Keratinocyte (primary cell): ENCODE measurements around the gene ATP6V0A4. TPM values are rescaled to one million over a fixed set of nuclear protein-coding genes. Genes with fewer than 3 reads are reported as not detected.

Experiments
- DNase-seq: peaks from one replicate; pipeline ENCODE4 v3.0.0-alpha.2; 2011; ENCODE audit warnings: low read depth, missing footprints, low spot score
- FAIRE-seq: peaks from 2 replicates; lab custom pipeline; 2011; peaks lifted over from hg19 to GRCh38; lab: Jason Lieb, UNC
- H2AFZ ChIP-seq: 2 replicates; pipeline ENCODE4 v1.6.0; 2012; ENCODE audit warnings: low read length, control low read depth, inconsistent platforms; ENCODE audit not compliant: control insufficient read depth
- H3K27ac ChIP-seq: 2 replicates; pipeline ENCODE4 v1.5.1; 2011; ENCODE audit warnings: low read length; ENCODE audit not compliant: control insufficient read depth, insufficient read depth
- H3K27me3 ChIP-seq: 3 replicates; pipeline ENCODE4 v1.6.0; 2011; ENCODE audit warnings: low read length; ENCODE audit not compliant: control insufficient read depth, insufficient read depth; ENCODE audit errors: extremely low read depth
- H3K36me3 ChIP-seq, 2 experiments: 2 replicates in 1 of 2; 3 replicates in 1 of 2; pipeline ENCODE4 v1.5.1; 2011; ENCODE audit warnings: low read length in 2 of 2, mild to moderate bottlenecking in 1 of 2; ENCODE audit not compliant: control insufficient read depth in 2 of 2, insufficient read depth in 2 of 2; ENCODE audit errors: extremely low read depth in 1 of 2
- H3K4me1 ChIP-seq: 3 replicates; pipeline ENCODE4 v1.5.1; 2011; ENCODE audit warnings: low read length; ENCODE audit not compliant: control insufficient read depth, insufficient read depth; ENCODE audit errors: extremely low read depth
- H3K4me2 ChIP-seq: 3 replicates; pipeline ENCODE4 v1.6.0; 2011; ENCODE audit warnings: low read depth, low read length; ENCODE audit not compliant: control insufficient read depth, insufficient read depth; ENCODE audit errors: extremely low read depth
- H3K4me3 ChIP-seq, 3 experiments: fragments of 200-600 bp in 1 of 3; sonication (generic) in 1 of 3; 2 replicates in 2 of 3; 3 replicates in 1 of 3; pipeline ENCODE4 v1.5.1; 2011 to 2016; ENCODE audit warnings: low read length in 3 of 3, mild to moderate bottlenecking in 3 of 3, control low read depth in 2 of 3, inconsistent platforms in 1 of 3, low read depth in 1 of 3, mixed read lengths in 1 of 3, mixed run types in 1 of 3, moderate library complexity in 1 of 3; ENCODE audit not compliant: control insufficient read depth in 2 of 3, insufficient read depth in 2 of 3; ENCODE audit errors: extremely low read depth in 1 of 3
- H3K79me2 ChIP-seq: 2 replicates; pipeline ENCODE4 v1.6.0; 2012; ENCODE audit warnings: low read length; ENCODE audit not compliant: control insufficient read depth, insufficient read depth
- H3K9ac ChIP-seq: 3 replicates; pipeline ENCODE4 v1.6.0; 2011; ENCODE audit warnings: low read length; ENCODE audit not compliant: control insufficient read depth, insufficient read depth; ENCODE audit errors: extremely low read depth
- H3K9me1 ChIP-seq: 3 replicates; pipeline ENCODE4 v1.6.0; 2011; ENCODE audit warnings: low read length; ENCODE audit not compliant: control insufficient read depth, insufficient read depth; ENCODE audit errors: extremely low read depth
- H3K9me3 ChIP-seq: 2 replicates; pipeline ENCODE4 v1.5.1; 2012; ENCODE audit warnings: low read depth, low read length; ENCODE audit not compliant: control insufficient read depth
- H4K20me1 ChIP-seq: 3 replicates; pipeline ENCODE4 v1.6.0; 2011; ENCODE audit warnings: low read length; ENCODE audit not compliant: control insufficient read depth, insufficient read depth; ENCODE audit errors: extremely low read depth
- CTCF ChIP-seq, 3 experiments: IDR thresholded peaks in 1 of 3; conservative IDR thresholded peaks in 1 of 3; optimal IDR thresholded peaks in 1 of 3; 2 replicates in 2 of 3; 3 replicates in 1 of 3; pipeline versions ENCODE3 to v1.5.1; 2011; ENCODE audit warnings: low read length in 3 of 3, mild to moderate bottlenecking in 3 of 3, moderate library complexity in 2 of 3, control low read depth in 1 of 3, inconsistent platforms in 1 of 3; ENCODE audit not compliant: insufficient read depth in 2 of 3; ENCODE audit errors: extremely low read depth in 1 of 3
- EZH2 ChIP-seq: IDR thresholded peaks from one replicate; pipeline ENCODE4 v1.6.1; 2012; ENCODE audit warnings: inconsistent platforms, mild to moderate bottlenecking, low read length, moderate library complexity
- dilution Hi-C: fragments of 300-500 bp; cut with MboI; formaldehyde crosslinking; loops from one replicate; pipeline ENCODE4 v1.7.0; 2020; ENCODE audit warnings: low sequenced_read_pairs; ENCODE audit not compliant: extremely low pct_ligation_motif_present
- polyA plus RNA-seq, 5 experiments: library from polyadenylated mRNA; depleted of rRNA in 3 of 5; stranded (reverse) in 3 of 5; stranded (forward) in 1 of 5; unstranded in 1 of 5; fragments of >200 nt; gene quantifications; 1 replicate in 1 of 5; 2 replicates in 3 of 5; 3 replicates in 1 of 5; pipeline versions ENCODE4 v1.2.1 to v1.2.3, GENCODE V29; 2011 to 2012; ENCODE audit warnings: missing spikeins in 2 of 5, low read depth in 1 of 5, low replicate concordance in 1 of 5

Gene ATP6V0A4
- polyA plus RNA-seq, 1 donor (not counting 4 experiments of a cell fraction or from before 2014, with no cell fraction given) = 0.34 TPM

GRCh38 chr7:138755331-138755747, 42.7 kb downstream of the ATP6V0A4 start:
- H3K4me3 ChIP-seq = no peak overlapping the region
- FAIRE-seq (no peak), DNase-seq (no peak)
- no peak overlapping the region for H3K27ac ChIP-seq
- no peak overlapping the region for H3K9ac ChIP-seq
- no peaks in the 10 kb centered on the region for H3K36me3 ChIP-seq
- H3K79me2 ChIP-seq = no peaks in the 10 kb centered on the region
- H4K20me1 ChIP-seq = no peaks in the 10 kb centered on the region
- no peak for TF ChIP-seq EZH2
- no peak for TF ChIP-seq CTCF (optimal IDR thresholded peaks at IDR 0.05 in 1 of 3, IDR thresholded peaks at IDR 0.05 in 1 of 3, conservative IDR thresholded peaks at IDR 0.05 in 1 of 3; ENCODE audit: extremely low read depth in 1 of 3, insufficient read depth in 2 of 3, low read length in 3 of 3)
- H3K4me2 ChIP-seq = no peak overlapping the region
- H3K27me3 ChIP-seq = no peaks in the 10 kb centered on the region
- H3K9me1 ChIP-seq = no peaks in the 10 kb centered on the region
- no peak overlapping the region for H2AFZ ChIP-seq
- dilution Hi-C loops = no loop called here
- H3K4me1 ChIP-seq = no peaks in the 10 kb centered on the region
- H3K9me3 ChIP-seq = peaks cover 2% of the 10 kb centered on the region

GRCh38 chr7:138753610-138754009, 44.4 kb downstream of the ATP6V0A4 start:
- TF ChIP-seq CTCF (optimal IDR thresholded peaks at IDR 0.05 in 1 of 3, IDR thresholded peaks at IDR 0.05 in 1 of 3, conservative IDR thresholded peaks at IDR 0.05 in 1 of 3; ENCODE audit: extremely low read depth in 1 of 3, insufficient read depth in 2 of 3, low read length in 3 of 3) (no peak), EZH2 (no peak)
- Histone ChIP-seq H3K27me3 (no peaks in the 10 kb centered on the region), H3K4me1 (no peaks in the 10 kb centered on the region), H3K36me3 (no peaks in the 10 kb centered on the region), H3K4me2 (no peak overlapping the region), H3K9me3 (peaks cover 2% of the 10 kb centered on the region), H3K27ac (no peak overlapping the region), H4K20me1 (no peaks in the 10 kb centered on the region), H3K9me1 (no peaks in the 10 kb centered on the region), H2AFZ (no peak overlapping the region), H3K79me2 (no peaks in the 10 kb centered on the region), H3K9ac (no peak overlapping the region), H3K4me3 (no peak overlapping the region)
- FAIRE-seq = no peak
- dilution Hi-C loops = no loop called here
- DNase-seq = no peak
